HG02588 (cell line): ENCODE results near the gene MAP3K2.

Experiments used
- ATAC-seq: cut with Tn5 transposase; IDR thresholded peaks from one replicate; pipeline ENCODE4 v1.9.1; 2021; ENCODE audit warnings: mild to moderate bottlenecking, moderate library complexity; ENCODE audit not compliant: unreplicated experiment

The MAP3K2 gene

DNA sequence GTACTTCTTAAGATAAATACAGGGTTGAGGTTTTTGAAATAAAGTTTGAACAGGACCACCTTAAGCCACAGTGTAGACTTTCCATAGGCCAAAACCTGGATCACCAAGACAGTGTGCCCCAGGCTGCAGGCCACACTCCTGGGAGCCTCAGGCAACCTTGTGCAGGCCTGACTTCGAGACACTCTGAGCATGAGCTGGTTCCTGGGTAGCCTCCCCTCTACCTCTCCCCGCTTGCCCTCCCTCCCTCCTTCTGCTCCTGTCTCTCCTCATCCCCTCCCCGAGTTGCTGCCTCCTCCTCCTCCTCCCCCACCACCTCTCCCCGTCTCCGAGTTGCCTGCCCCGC, 19.9 kb upstream of the MAP3K2 start:
- ATAC-seq, result peak; percentile 10

DNA sequence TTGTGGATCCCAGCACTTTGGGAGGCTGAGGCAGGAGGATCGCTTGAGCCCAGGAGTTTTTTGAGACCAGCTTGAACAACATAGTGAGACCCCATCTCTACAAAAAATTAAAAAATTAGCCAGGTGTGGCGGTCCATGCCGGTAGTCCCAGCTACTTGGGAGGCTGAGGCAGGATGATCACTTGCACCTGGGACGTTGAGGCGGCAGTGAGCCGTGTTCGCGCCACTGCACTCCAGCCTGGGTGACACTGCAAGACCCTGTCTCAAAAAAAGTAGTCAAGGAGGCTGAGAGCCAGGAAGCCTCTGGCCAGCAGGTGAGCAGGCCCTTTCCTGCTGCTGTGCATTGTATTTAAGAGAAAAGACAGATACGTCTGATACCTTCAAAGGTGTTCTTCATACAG, 19.3 kb upstream of the MAP3K2 start:
- no peak for ATAC-seq

GRCh38 chr2:127406454-127406853, 18.7 kb upstream of the MAP3K2 start:
- no peak for ATAC-seq

- ATAC-seq, result no peak
Observed at GRCh38 chr2:127405255-127405610, 17.5 kb upstream of the MAP3K2 start.

- ATAC-seq, result no peak
Observed at GRCh38 chr2:127404466-127405254, 16.9 kb upstream of the MAP3K2 start.

DNA sequence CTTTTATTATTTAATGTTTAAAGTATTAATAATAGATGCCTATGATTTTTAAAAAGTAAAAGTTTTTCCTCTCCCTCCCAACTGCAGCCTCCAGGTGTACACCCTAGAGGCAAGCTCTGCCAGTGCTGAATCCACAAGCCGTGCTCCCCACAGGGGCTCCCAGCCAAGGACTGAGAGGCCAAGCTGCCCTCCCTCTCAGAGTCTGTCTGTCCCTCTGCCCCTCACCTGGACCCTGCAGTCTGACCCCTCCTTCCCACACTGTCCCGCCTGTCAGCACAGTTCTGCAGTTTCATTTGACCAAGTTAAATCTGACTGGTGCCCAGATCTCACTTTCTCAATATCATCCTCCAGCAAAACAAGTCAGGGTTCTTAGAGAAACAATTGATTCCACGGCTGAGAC, 15.7 kb upstream of the MAP3K2 start:
- no peak for ATAC-seq

DNA sequence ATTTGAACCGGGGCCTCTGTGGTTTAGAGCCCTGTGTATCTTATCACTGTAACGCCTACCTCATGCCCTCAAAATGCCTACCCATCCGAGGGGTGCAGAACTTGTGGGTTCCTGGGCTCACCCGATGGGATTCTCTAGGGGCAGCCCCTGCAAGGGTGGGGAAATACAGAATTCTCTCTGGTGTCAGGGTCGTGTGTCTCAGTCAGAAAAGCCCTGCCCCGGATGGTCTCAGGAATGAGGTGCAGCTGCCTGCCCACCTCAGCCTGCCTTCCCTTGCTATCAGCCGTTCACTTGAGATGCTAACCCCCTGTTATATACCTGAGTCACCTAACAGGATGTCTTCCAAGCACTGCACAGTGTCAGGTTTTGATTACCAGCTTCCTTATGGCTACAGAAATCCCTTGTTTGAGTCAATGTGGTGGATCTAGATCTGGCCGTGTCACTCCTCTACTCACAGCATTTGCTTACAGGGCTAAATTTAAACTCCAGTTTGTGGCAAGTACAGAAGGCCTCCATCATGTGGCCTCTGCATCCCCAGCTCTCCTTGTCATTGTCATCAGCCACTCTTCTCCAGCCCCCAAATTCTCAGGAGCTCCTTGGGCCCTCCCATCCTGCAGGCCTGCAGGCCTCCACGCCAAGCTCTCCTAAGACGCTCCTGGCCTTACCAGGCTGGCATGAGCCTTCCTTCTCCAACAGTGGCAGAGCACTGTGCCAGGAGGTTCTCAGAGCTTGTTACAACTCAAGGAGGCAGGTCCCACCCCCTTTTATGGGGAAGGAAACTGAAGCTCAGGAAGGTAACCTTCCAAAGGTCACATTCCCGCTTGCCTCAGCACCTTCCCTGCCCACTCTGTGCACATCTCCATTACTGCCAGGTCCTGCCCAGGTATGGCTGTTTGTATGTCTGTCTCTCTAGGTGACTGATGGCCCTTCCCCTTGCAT, 14.3 kb upstream of the MAP3K2 start:
- no peak for ATAC-seq

GRCh38 chr2:127400897-127401756, 13.4 kb upstream of the MAP3K2 start:
- no peak for ATAC-seq

GRCh38 chr2:127400533-127400896, 12.7 kb upstream of the MAP3K2 start:
- no peak for ATAC-seq

DNA sequence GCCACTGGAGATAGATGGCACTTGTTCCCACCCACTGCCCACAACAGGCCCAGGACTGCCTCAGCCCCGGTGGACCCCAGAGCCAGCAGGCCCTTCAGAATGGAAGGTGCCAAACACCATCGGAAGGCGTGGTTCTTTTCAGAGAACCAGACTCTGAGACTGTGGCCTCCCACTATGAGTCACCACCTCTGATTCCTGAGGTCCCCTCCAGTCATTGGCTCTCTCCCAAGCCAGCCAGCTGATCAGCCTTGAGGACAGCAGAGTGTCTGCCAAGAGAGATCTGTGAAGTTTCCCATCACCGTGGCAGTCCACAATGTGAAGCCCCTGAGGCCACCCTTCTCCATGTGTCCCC, 10.4 kb upstream of the MAP3K2 start:
- ATAC-seq, result peak; percentile 80

GRCh38 chr2:127397568-127398238, 9.9 kb upstream of the MAP3K2 start:
- no peak for ATAC-seq

DNA sequence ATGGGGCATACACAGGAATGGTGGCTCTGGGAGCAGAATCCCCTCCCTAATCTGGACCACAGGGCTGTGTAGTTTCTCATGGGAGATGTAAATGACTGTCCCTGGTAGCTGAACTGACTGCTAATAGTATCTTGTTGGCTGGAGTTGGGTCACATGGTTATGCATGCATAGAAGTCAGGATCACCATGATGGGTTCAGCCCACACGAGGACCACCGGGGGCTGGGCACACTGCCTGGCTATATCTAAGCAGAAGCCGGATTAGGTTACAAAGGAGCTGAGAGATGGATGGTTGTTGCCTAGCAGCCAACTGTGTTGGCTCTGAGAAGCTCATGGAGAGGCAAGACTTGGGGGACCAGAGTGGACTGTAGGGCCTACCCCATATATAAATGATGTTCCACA, 6.7 kb upstream of the MAP3K2 start:
- no peak for ATAC-seq

DNA sequence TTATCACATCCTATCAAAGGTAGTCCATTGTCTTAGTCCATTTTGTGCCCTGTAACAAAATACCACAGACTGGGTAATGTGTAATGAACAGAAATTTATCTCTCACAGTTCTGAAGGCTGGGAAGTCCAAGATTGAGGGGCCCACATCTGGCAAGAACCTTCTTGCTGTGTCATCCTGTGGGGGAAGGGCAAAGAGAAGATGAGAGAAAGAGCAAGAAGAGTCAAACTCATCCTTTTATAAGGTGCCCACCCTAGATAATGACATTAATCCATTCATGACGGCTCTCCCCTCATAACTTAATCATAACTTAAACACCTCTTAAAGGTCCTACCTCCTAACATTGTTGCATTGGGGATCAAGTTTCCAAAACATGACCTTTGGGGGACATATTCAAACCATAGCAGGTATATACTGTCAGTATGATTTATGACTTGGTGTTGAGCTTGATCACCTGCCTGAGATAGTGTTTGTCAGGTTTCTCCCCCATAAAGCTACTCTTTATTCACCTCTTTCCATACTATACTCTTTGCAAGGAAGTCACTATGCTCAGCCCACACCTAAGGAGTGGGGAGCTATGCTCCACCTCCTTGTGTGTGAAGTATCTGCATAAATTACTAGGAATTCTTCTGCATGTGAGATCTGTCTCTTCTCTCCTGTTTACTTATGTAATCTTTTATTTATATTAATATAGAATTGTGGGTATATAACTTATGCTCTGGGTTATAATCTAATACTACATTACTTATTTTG, 5.2 kb upstream of the MAP3K2 start:
- no peak for ATAC-seq

GRCh38 chr2:127392133-127392827, 4.5 kb upstream of the MAP3K2 start:
- ATAC-seq, result no peak

- ATAC-seq, result no peak
Observed at GRCh38 chr2:127389778-127390435, 2.1 kb upstream of the MAP3K2 start.

- peak; percentile 16 for ATAC-seq
Observed at GRCh38 chr2:127388423-127389164, 819 bp upstream of the MAP3K2 start.

DNA sequence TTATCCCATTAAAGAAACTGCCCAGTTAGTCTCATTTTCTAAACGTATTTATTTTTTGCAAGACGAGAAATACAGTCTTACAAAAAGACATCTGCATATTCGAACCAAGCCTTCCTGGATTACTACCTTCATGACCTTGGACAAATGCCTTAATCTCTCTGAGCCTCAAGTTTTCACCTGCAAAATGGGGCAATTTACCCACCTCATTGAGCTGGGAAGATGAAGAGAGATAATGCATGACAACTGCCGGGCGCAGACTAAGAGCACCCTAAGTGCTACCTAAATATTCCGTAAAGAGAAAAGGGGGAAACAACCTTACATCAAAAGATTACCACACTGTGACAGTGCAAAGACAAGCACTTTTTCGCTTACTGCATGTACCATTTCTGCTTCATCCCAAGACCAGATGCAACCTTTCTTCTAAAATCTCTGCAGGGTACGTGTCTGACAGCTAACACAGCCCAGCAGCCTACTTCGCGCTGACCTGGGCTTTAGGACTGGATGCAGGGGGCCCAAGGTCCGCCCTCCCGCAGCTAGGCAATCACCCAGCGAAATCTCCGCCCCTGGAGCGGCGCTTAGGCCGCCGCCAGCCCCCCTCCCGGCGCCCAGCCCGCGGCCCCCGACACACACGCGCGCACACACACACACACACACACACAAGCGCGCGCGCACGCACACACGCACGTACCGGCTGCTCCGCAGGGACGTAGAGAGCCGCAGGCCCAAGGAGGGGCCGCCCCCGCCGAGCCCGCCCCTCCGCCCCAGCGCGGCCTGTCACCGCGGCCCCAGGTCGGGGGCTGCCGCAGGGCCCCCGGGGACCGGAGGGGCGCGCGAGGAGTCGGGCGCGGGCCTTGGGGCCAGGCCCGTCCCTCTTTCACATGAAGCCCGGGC, 766 bp downstream of the MAP3K2 start:
- ATAC-seq, result peak; percentile 67
